ENCODE results near the gene COL15A1.

- TF ChIP-seq YY1 (IDR thresholded peaks at IDR 0.05; ENCODE audit: insufficient read depth, insufficient read length): no peak
- TF ChIP-seq SUZ12 (IDR thresholded peaks at IDR 0.05; ENCODE audit: extremely low read depth, insufficient read depth, insufficient read length): no peak
Observed at GRCh38 chr9:99051406-99051805, 107.7 kb downstream of the COL15A1 start.
